GM12864 (cell line): Measurements from ENCODE around the gene MFSD11.

Source experiments
- DNase-seq: peaks from one replicate; pipeline ENCODE4 v3.0.0-alpha.2; 2011; ENCODE audit warnings: low read depth
- H3K4me3 ChIP-seq: 2 replicates; pipeline ENCODE4 v1.5.1; 2011; ENCODE audit warnings: mild to moderate bottlenecking, low read depth, low read length, control low read depth
- TF ChIP-seq, protein P1 (sequence below): IDR thresholded peaks from 2 replicates; pipeline ENCODE4 v1.5.1; 2011; ENCODE audit warnings: low read depth, mild to moderate bottlenecking, moderate library complexity, low read length, control low read depth, inconsistent platforms; ENCODE audit errors: missing control alignments

The MFSD11 gene

DNA sequence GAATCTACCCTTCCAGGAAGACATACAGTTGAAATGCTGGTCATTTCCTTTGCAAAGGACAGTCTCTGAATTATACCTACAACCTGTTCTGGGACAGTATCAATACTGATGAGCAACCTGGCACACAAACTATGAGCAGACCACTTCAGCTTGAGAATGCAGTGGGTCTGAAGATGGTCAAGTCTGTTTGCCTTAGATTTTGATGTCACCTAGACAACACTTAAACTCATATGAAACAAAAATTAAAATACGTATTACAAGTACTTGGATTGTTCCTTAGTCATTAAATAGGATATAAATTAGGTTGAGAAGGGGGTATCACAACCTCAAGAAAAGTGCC lies 4.3 kb upstream of the MFSD11 start:
- no peak for DNase-seq
- H3K4me3 ChIP-seq = peak overlapping the region; percentile 99; the same call in 1 of the 2 replicates

DNA sequence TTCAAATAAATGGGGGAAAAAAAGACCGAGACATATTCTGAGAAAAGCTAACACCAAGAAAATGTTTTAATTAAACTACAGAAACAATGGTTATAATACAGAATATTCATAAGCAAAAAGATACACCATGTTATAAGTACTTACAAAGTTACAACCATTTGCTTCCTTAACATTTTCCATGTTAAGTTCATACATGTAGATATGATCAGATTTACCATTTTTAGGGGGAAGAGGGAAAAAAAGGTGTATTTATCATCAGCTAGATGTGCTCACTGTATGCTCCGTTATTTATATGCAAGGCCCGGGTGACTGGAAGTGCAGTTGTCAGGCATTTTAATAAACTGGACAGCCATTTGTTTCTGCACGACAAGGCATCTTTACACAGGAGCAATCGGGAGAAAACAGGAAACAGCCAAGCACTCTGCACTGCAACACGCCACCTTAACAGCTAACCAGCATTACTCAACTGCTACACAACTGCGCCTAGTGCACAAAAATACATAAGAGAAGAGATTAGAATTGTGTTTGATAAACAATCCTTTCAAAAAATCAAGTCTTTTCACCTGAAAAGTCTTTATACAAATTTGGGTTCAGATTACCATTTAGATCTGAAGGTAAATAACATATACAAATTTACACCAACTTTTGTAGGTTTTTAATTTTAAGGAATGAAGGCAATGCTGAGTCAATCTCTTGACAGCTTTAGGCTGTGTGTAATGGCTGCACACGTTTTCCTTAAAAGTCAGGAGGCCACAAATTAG lies 3.7 kb upstream of the MFSD11 start:
- TF ChIP-seq, protein P1, sequence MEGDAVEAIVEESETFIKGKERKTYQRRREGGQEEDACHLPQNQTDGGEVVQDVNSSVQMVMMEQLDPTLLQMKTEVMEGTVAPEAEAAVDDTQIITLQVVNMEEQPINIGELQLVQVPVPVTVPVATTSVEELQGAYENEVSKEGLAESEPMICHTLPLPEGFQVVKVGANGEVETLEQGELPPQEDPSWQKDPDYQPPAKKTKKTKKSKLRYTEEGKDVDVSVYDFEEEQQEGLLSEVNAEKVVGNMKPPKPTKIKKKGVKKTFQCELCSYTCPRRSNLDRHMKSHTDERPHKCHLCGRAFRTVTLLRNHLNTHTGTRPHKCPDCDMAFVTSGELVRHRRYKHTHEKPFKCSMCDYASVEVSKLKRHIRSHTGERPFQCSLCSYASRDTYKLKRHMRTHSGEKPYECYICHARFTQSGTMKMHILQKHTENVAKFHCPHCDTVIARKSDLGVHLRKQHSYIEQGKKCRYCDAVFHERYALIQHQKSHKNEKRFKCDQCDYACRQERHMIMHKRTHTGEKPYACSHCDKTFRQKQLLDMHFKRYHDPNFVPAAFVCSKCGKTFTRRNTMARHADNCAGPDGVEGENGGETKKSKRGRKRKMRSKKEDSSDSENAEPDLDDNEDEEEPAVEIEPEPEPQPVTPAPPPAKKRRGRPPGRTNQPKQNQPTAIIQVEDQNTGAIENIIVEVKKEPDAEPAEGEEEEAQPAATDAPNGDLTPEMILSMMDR = no peak
- no peak for DNase-seq
- H3K4me3 ChIP-seq = peak overlapping the region; percentile 99

More for the DNA sequence above, 4.3 kb upstream of the MFSD11 start:
- TF ChIP-seq, protein P1 = no peak

DNA sequence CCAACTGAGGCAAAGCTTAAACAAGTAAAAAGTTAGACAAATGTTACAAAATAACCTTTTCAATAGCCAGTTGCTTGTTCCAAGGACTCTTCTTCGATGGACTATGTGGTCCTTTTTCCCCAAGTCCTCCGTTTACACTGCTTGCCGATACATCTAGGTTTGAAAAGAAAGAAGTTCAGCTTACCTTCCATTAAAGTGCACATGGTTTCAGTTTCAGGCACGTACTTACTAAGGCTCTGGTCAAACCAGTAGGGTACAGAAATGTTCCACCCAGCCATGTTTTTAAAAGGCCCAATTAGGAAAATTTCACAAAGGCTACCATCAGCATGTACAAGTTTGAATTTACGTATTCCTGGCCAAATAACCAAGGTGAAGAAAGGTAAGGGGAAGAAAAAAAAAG lies 2.9 kb upstream of the MFSD11 start:
- DNase-seq = no peak
- peak overlapping the region; percentile 99 for H3K4me3 ChIP-seq
- TF ChIP-seq, protein P1 = no peak

DNA sequence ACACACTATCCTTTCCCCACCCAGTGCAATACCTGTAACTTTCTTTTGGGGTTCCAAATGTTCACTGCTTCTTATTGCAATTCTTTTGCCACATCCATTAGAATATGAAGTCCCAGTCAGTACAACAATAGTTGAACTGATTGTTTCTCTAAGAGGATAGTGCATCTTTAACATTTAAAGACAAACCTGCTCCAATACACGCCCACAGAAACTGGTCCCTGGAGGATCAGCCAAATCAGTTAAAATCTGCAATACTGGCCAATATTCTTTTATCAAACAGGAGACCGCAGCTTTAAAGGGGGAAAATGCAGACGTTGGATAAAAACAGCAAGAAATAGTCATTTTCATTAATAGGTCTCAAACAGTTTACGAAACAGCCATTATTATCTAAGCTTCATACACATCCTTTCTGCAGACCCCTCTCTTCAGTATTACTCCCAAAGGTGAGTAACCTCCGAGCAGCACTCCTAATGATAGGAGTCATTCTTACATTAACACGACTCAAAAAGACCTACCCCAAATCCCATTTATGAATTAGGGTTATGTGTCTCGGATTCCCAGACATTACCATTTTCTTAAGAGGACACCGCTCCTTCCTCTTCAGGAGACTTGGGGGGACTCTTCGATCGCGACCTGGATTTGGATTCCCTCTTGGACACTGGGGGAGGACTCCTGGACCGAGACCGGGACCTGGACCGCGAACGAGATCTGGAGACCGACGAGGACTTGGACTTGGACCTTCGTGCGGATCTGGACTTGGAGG lies 2.2 kb upstream of the MFSD11 start:
- DNase-seq = no peak

DNA sequence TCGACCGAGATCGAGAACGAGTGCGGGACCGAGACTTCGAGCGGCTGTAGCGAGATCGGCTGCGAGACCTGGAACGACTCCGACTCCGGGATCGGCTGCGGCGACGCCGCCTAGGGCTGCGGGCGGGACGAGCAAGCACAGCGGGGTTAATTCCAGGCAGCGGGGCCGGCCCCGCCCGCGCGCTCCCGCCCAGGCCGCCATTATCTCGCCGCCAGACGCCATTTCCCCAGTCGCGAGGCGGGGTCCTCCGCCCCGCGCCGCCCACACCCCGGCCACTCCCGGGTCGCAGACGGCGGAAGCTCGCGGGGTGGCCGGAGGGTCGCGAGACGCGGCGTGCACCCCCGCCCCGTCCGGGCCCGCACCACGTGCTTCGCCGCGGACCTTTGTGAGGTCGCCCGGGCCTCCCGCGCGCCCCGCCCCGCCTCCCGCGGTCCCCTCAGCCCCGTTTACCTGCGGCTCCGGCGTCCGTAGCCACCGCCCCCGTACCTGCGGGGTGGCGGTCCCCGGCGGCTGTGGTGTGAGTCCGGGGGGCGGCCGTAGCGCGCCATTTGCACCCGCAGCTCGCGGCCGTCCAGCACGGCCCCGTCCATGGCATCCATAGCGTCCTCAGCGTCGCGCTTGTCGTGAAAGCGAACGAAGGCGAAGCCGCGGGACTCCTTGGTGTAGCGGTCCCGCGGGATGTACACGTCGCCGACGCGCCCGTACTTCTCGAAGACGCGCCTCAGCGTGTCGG lies 1.4 kb upstream of the MFSD11 start:
- peak overlapping the region; percentile 99 for H3K4me3 ChIP-seq
- TF ChIP-seq, protein P1 = peak; percentile 12
- no peak for DNase-seq

More for the DNA sequence above, 2.2 kb upstream of the MFSD11 start:
- peak overlapping the region; percentile 99 for H3K4me3 ChIP-seq
- TF ChIP-seq, protein P1 = no peak

DNA sequence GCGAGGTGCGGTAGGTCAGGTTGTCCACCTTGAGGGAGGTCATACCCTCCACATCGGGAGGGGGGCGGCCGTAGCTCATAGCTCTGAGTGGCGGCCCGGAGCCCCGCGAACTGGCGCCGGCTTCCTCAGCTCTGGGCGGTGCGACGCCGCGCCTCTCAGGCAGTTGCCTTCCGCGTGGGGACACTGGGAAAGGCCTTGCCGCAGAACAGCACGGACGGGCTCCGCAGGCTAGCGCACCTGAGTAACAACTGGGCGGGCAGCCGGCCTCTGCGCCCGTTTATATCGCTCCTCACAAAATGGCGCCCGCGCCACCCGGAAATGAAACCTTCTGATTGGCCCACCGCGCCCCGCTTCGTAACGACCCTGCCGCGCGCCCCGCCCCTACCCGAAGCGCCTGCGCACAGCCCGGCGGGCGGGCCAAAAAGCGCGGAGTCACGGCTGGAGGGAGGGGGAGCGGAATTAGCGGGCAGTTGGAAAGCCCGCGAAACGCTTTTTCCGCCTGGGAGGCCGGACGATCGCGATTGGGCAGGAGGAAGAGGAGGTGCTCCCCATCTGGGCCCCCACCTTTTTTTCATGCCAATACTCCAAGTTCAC lies 740 bp upstream of the MFSD11 start, which contains the start of gene SRSF2:
Gene SRSF2 (minus strand): TSS at position 250 of the 594 bp plus-strand sequence. CDS start 171 bp downstream, at position 79.
- peak within 1 kb of the TSS; percentile 99 for H3K4me3 ChIP-seq
- TF ChIP-seq, protein P1 = no peak
- peak; percentile 93 for DNase-seq
